Measurements from ENCODE around the gene NRN1.

DNA sequence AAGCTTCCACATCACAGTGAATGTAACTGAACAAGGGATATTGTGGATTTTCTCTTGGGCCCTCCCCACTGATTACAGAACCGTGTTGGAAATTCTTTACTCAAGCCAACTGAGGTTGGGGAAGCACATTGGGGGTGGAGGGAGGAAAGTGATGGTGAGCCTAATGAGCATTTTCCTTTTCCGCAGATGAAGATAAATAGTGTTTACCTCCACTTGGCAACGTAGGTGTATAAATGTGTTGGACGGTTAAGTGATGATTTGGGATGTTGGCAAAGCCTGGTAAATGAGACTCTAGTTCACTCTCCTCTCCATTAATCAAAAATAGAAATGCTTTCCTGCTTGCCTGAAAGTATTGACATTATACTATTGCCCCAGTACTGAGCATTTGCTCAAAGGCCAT, 27.1 kb upstream of the NRN1 start:
- TF ChIP-seq, protein P1, sequence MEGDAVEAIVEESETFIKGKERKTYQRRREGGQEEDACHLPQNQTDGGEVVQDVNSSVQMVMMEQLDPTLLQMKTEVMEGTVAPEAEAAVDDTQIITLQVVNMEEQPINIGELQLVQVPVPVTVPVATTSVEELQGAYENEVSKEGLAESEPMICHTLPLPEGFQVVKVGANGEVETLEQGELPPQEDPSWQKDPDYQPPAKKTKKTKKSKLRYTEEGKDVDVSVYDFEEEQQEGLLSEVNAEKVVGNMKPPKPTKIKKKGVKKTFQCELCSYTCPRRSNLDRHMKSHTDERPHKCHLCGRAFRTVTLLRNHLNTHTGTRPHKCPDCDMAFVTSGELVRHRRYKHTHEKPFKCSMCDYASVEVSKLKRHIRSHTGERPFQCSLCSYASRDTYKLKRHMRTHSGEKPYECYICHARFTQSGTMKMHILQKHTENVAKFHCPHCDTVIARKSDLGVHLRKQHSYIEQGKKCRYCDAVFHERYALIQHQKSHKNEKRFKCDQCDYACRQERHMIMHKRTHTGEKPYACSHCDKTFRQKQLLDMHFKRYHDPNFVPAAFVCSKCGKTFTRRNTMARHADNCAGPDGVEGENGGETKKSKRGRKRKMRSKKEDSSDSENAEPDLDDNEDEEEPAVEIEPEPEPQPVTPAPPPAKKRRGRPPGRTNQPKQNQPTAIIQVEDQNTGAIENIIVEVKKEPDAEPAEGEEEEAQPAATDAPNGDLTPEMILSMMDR (IDR thresholded peaks at IDR 0.05; ENCODE audit: low read depth, low read length), result no peak
- no peak for TF ChIP-seq EZH2phosphoT487 (IDR thresholded peaks at IDR 0.05; ENCODE audit: low read depth)
